ENCODE measurements around the gene PLXNC1. TPM values are rescaled to one million over a fixed set of nuclear protein-coding genes. Genes with fewer than 3 reads are reported as not detected.

Gene PLXNC1
- total and polyA plus RNA-seq, 2 of the 8 experiments (the other 6 are each of a cell fraction or from before 2014, with no cell fraction given), result 0.83 to 2.0 TPM

GRCh38 chr12:94235848-94236247, 87.5 kb downstream of the PLXNC1 start:
- H2BK15ac ChIP-seq (ENCODE audit: low read length), result no peak overlapping the region
- H2BK12ac ChIP-seq (ENCODE audit: low read depth, low read length), result no peak overlapping the region
- no peaks in the 10 kb centered on the region for H3K4me1 ChIP-seq (replicated peaks in 1 of 4; ENCODE audit: control insufficient read depth in 3 of 4, insufficient read depth in 4 of 4, low read length in 3 of 4)
- no peaks in the 10 kb centered on the region for H3K36me3 ChIP-seq (ENCODE audit: control insufficient read depth in 2 of 4, insufficient read depth in 4 of 4, low read length in 3 of 4)
- no peaks in the 10 kb centered on the region for H3K23me2 ChIP-seq (ENCODE audit: low read depth, low read length)
- H3K23ac ChIP-seq (ENCODE audit: insufficient read length), result no peak overlapping the region
- no peak overlapping the region for H4K8ac ChIP-seq (ENCODE audit: extremely low read depth, insufficient read depth, low read length)
- no peak overlapping the region for H3K18ac ChIP-seq (ENCODE audit: extremely low read depth, low read length)
- H2AFZ ChIP-seq (ENCODE audit: low read length), result no peak overlapping the region
- no peak overlapping the region for H2BK20ac ChIP-seq (ENCODE audit: low read length)
- no peak overlapping the region for H3K9ac ChIP-seq (replicated peaks in 1 of 4; ENCODE audit: extremely low read depth in 1 of 4, low read depth in 3 of 4, low read length in 3 of 4)
- H4K20me1 ChIP-seq (replicated peaks in 1 of 2; ENCODE audit: control insufficient read depth in 1 of 2, insufficient read depth in 2 of 2, low read length in 2 of 2), result no peaks in the 10 kb centered on the region
- no peak overlapping the region for H3K27ac ChIP-seq (ENCODE audit: low read depth, low read length)
- DNase-seq (ENCODE audit: low read depth in 1 of 2, low spot score in 2 of 2) (no peak), FAIRE-seq (no peak)
- H3K4me2 ChIP-seq (ENCODE audit: insufficient read depth in 1 of 2, low read depth in 2 of 2, low read length in 2 of 2), result no peak overlapping the region
- H3K56ac ChIP-seq (replicated peaks; ENCODE audit: insufficient read length, low read depth, low read length), result no peak overlapping the region
- H3K4ac ChIP-seq (replicated peaks; ENCODE audit: insufficient read length, low read depth, low read length), result no peak overlapping the region
- ChIA-PET POLR2A (ENCODE audit: partially characterized antibody) (no interaction called here), CTCF (ENCODE audit: partially characterized antibody) (no interaction called here)
- no peak overlapping the region for H4K91ac ChIP-seq (replicated peaks; ENCODE audit: insufficient read length, low read length)
- H3K14ac ChIP-seq (ENCODE audit: insufficient read length), result no peak overlapping the region
- no peak overlapping the region for H2BK5ac ChIP-seq (ENCODE audit: low read depth, low read length)
- H3K79me2 ChIP-seq (ENCODE audit: control insufficient read depth in 1 of 2, insufficient read depth in 2 of 2, low read length in 2 of 2), result no peaks in the 10 kb centered on the region
- WGBS, 2 experiments (ENCODE audit: extremely low coverage in 1 of 2, insufficient coverage in 1 of 2, insufficient read length in 1 of 2, insufficient replicate concordance in 2 of 2, low coverage in 1 of 2, low lambda C conversion rate in 2 of 2, missing lambda C conversion rate in 1 of 2), result 93% methylated on average over 3 of the region's 3 CpGs; no CpG with 5 or more reads in 1 of the 2 experiments
- H3K27me3 ChIP-seq (replicated peaks in 1 of 4; ENCODE audit: control insufficient read depth in 3 of 4, extremely low read depth in 1 of 4, insufficient read depth in 3 of 4, low read length in 3 of 4), result no peaks in the 10 kb centered on the region
- no peak overlapping the region for H2BK120ac ChIP-seq (replicated peaks; ENCODE audit: low read depth, low read length)
- H3K4me3 ChIP-seq (ENCODE audit: extremely low read depth in 1 of 4, insufficient read depth in 2 of 4, low read depth in 3 of 4, low read length in 4 of 4), result no peak overlapping the region
- H2AK5ac ChIP-seq (ENCODE audit: low read depth, low read length), result no peak overlapping the region
- no peak overlapping the region for H4K5ac ChIP-seq (ENCODE audit: insufficient read length, low read depth, low read length)
- H3K79me1 ChIP-seq (ENCODE audit: low read depth, low read length), result no peaks in the 10 kb centered on the region
- H3K9me3 ChIP-seq (ENCODE audit: insufficient read depth in 2 of 2, low read depth in 1 of 2, low read length in 1 of 2), result no peaks in the 10 kb centered on the region
- TF ChIP-seq RXRA (IDR thresholded peaks at IDR 0.05; ENCODE audit: insufficient read depth, low read depth, low read length), result no peak
- TF ChIP-seq ATF3 (IDR thresholded peaks at IDR 0.05; ENCODE audit: insufficient read depth, low read depth, low read length), result no peak
- no peak for TF ChIP-seq HDAC6 (IDR thresholded peaks at IDR 0.05; ENCODE audit: low read depth, low read length)
- no peak for TF ChIP-seq CBX8 (IDR thresholded peaks at IDR 0.05; ENCODE audit: borderline replicate concordance, low read depth, low read length)
- TF ChIP-seq MAX (IDR thresholded peaks at IDR 0.05), result no peak
- TF ChIP-seq EP300 (IDR thresholded peaks at IDR 0.05; ENCODE audit: borderline replicate concordance in 1 of 2, low read depth in 2 of 2, low read length in 2 of 2), result no peak
- no peak for TF ChIP-seq EGR1 (IDR thresholded peaks at IDR 0.05; ENCODE audit: borderline replicate concordance, low read depth, low read length)
